WTC11 (cell line): ENCODE data around the gene HSPA12A. TPM values are rescaled to one million over a fixed set of nuclear protein-coding genes. Genes with fewer than 3 reads are reported as not detected.
A peak's percentile ranks its signal among the peaks of the same experiment; 100 is the strongest.

Source experiments
- ATAC-seq: fragments of 200-7000 bp; cut with Tn5 transposase; 2 replicates; pipeline ENCODE4 v1.10.0; 2021; ENCODE audit warnings: mild to moderate bottlenecking, moderate library complexity
- CTCF ChIA-PET: fragments of 300-600 bp; sonication (Branson Sonifier 250); formaldehyde crosslinking; loops from one replicate; lab custom pipeline; 2021; ENCODE audit warnings: antibody characterized with exemption; lab: Charles Lee
- POLR2A ChIA-PET: fragments of 350-600 bp; sonication (Branson Sonifier 250); formaldehyde crosslinking; loops from one replicate; lab custom pipeline; 2021; ENCODE audit warnings: antibody characterized with exemption; lab: Charles Lee
- DNase-seq: peaks from one replicate; pipeline ENCODE4 v3.0.0; 2021; ENCODE audit warnings: low spot score
- H3K27ac Mint-ChIP-seq: 2 replicates; pipeline ENCODE4 v1.8.0; 2021; ENCODE audit warnings: mixed read lengths
- H3K27me3 Mint-ChIP-seq: 2 replicates; pipeline ENCODE4 v1.8.0; 2021; ENCODE audit warnings: low read depth, mild to moderate bottlenecking, moderate library complexity, mixed read lengths
- H3K36me3 Mint-ChIP-seq: 2 replicates; pipeline ENCODE4 v1.8.0; 2021; ENCODE audit warnings: mixed read lengths
- H3K4me1 Mint-ChIP-seq: 2 replicates; pipeline ENCODE4 v1.8.0; 2022; ENCODE audit warnings: mixed read lengths
- H3K4me3 Mint-ChIP-seq: 2 replicates; pipeline ENCODE4 v1.8.0; 2021; ENCODE audit warnings: mild to moderate bottlenecking, moderate library complexity, mixed read lengths
- H3K9me3 Mint-ChIP-seq: 2 replicates; pipeline ENCODE4 v1.8.0; 2021; ENCODE audit warnings: mixed read lengths
- AFF4 ChIP-seq: sonication (generic); formaldehyde crosslinking; IDR thresholded peaks from 2 replicates; pipeline ENCODE4 v1.8.1; 2023; ENCODE audit warnings: mild to moderate bottlenecking, missing genetic modification reagents, borderline replicate concordance
- ESRRA ChIP-seq: sonication (generic); formaldehyde crosslinking; IDR thresholded peaks from 2 replicates; pipeline ENCODE4 v1.8.1; 2022; ENCODE audit warnings: mild to moderate bottlenecking, missing genetic modification reagents, borderline replicate concordance
- GTF2I ChIP-seq: fragments of 250-450 bp; sonication (Bioruptor Pico); conservative IDR thresholded peaks from 2 replicates; pipeline ENCODE4 v1.4.0; 2021; ENCODE audit warnings: mild to moderate bottlenecking
- JUN ChIP-seq: sonication (generic); formaldehyde crosslinking; IDR thresholded peaks from 2 replicates; pipeline ENCODE4 v1.8.0; 2023; ENCODE audit warnings: mild to moderate bottlenecking, missing genetic modification reagents
- NFATC4 ChIP-seq: fragments of 250-450 bp; sonication (Bioruptor Pico); IDR thresholded peaks from 2 replicates; pipeline ENCODE4 v1.9.0; 2021; ENCODE audit warnings: mild to moderate bottlenecking
- NFYB ChIP-seq: sonication (generic); formaldehyde crosslinking; conservative IDR thresholded peaks from 2 replicates; pipeline ENCODE4 v1.8.0; 2022; ENCODE audit warnings: low read depth, missing genetic modification reagents
- NR3C1 ChIP-seq: sonication (generic); formaldehyde crosslinking; conservative IDR thresholded peaks from 2 replicates; pipeline ENCODE4 v1.8.1; 2023; ENCODE audit warnings: low read depth, mild to moderate bottlenecking, missing genetic modification reagents
- TEAD4 ChIP-seq: sonication (generic); formaldehyde crosslinking; IDR thresholded peaks from 2 replicates; pipeline ENCODE4 v1.8.0; 2022; ENCODE audit warnings: mild to moderate bottlenecking, missing genetic modification reagents
- TP53 ChIP-seq: sonication (generic); formaldehyde crosslinking; IDR thresholded peaks from 2 replicates; pipeline ENCODE4 v1.8.1; 2023; ENCODE audit warnings: mild to moderate bottlenecking, missing genetic modification reagents
- USF2 ChIP-seq: sonication (generic); formaldehyde crosslinking; IDR thresholded peaks from 2 replicates; pipeline ENCODE4 v1.8.1; 2023; ENCODE audit warnings: mild to moderate bottlenecking, missing genetic modification reagents, moderate library complexity
- total RNA-seq: library from RNA; stranded (reverse); gene quantifications from 3 replicates; pipeline ENCODE4 v1.2.3, GENCODE V29; 2021
- TF ChIP-seq, protein P1 (sequence below): sonication (generic); formaldehyde crosslinking; IDR thresholded peaks from 2 replicates; pipeline ENCODE4 v1.8.1; 2022; ENCODE audit warnings: mild to moderate bottlenecking, moderate library complexity, missing genetic modification reagents

The HSPA12A gene
- total RNA-seq, 1 experiment from 2014 or later: 7.2 TPM

- Mint-ChIP-seq H3K27ac (no peak overlapping the region), H3K27me3 (peaks cover 58% of the 10 kb centered on the region), H3K36me3 (no peaks in the 10 kb centered on the region), H3K4me3 (peak overlapping the region; percentile 65), H3K9me3 (peaks cover 3% of the 10 kb centered on the region), H3K4me1 (peaks cover 4% of the 10 kb centered on the region)
- POLR2A ChIA-PET: no interaction called here
- TF ChIP-seq TEAD4 (CRISPR knock-in tag) (no peak), GTF2I (CRISPR knock-in tag) (0 out of 2 replicates have a peak, but pooled peaks have one; percentile 32)
- DNase-seq (no peak), ATAC-seq (no peak)
- CTCF ChIA-PET: interaction anchor here (1.0 to 1.9 kb wide), 8 partner anchors 23 to 433 kb away, joined by 3 to 8 read pairs (median 6); no protein-coding TSS in a partner anchor
Observed at GRCh38 chr10:116743266-116744064, 1.1 kb upstream of the HSPA12A start.

- Mint-ChIP-seq H3K27me3 (peaks cover 67% of the 10 kb centered on the region), H3K27ac (no peak overlapping the region), H3K4me1 (peaks cover 9% of the 10 kb centered on the region), H3K9me3 (peaks cover 5% of the 10 kb centered on the region; the same call in 1 of the 2 replicates), H3K36me3 (no peaks in the 10 kb centered on the region), H3K4me3 (peak overlapping the region; percentile 69)
- CTCF ChIA-PET: interaction anchor here (0.7 to 1.9 kb wide), 7 partner anchors 17 to 433 kb away, joined by 3 to 8 read pairs (median 6); no protein-coding TSS in a partner anchor
- ATAC-seq: no peak
- POLR2A ChIA-PET: interaction anchor here (0.6 kb wide), 1 partner anchor 269 kb away, joined by 3 read pairs; no protein-coding TSS in a partner anchor
- no peak for TF ChIP-seq NR3C1 (CRISPR knock-in tag)
- no peak for TF ChIP-seq NFATC4 (CRISPR knock-in tag)
- peak; percentile 57 for TF ChIP-seq USF2
- peak; percentile 23 for DNase-seq
Observed at GRCh38 chr10:116741391-116742351, 695 bp downstream of the HSPA12A start.

DNA sequence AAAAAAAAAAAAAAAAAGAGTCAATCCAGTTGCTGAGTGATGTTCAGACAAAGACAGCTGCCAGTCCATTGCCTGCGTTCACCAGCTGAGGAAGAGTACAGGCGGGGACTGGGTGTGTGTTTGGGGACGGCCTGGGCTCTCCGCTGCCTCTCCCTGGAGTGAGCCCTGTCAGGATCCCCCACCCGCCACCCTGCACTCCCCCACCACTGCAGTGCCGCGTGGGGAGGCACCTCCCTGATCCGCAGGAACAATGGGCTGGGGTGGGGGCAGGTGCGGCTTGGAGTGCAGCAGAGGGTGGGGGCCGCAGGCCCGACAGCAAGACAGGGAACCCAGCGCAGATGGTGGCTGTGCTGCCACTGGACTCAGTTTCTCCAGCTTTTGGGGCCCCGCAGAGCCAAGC lies 1.4 kb downstream of the HSPA12A start:
- Mint-ChIP-seq H3K9me3 (peaks cover 12% of the 10 kb centered on the region), H3K4me3 (peak overlapping the region; percentile 69), H3K4me1 (peaks cover 9% of the 10 kb centered on the region), H3K27me3 (peaks cover 69% of the 10 kb centered on the region), H3K36me3 (no peaks in the 10 kb centered on the region), H3K27ac (no peak overlapping the region)
- TF ChIP-seq, protein P1, sequence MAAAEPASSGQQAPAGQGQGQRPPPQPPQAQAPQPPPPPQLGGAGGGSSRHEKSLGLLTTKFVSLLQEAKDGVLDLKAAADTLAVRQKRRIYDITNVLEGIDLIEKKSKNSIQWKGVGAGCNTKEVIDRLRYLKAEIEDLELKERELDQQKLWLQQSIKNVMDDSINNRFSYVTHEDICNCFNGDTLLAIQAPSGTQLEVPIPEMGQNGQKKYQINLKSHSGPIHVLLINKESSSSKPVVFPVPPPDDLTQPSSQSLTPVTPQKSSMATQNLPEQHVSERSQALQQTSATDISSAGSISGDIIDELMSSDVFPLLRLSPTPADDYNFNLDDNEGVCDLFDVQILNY: no peak
- no peak for TF ChIP-seq ESRRA (CRISPR knock-in tag)
- TF ChIP-seq NFYB (CRISPR knock-in tag): no peak
- TF ChIP-seq JUN (CRISPR knock-in tag): no peak
- no peak for TF ChIP-seq AFF4 (CRISPR knock-in tag)
- TF ChIP-seq TP53 (CRISPR knock-in tag): no peak
- ChIA-PET POLR2A (interaction anchor here (0.6 kb wide), 1 partner anchor 269 kb away, joined by 3 read pairs; no protein-coding TSS in a partner anchor), CTCF (interaction anchor here (0.7 to 1.4 kb wide), 4 partner anchors 42 to 434 kb away, joined by 3 to 8 read pairs (median 6); no protein-coding TSS in a partner anchor)
- ATAC-seq (no peak), DNase-seq (no peak)
